Neural crest cell (in vitro differentiated cells): Measurements from ENCODE around the gene ARHGDIB. TPM values are rescaled to one million over a fixed set of nuclear protein-coding genes. Genes with fewer than 3 reads are reported as not detected.

ENCODE experiments used
- DNase-seq: peaks from one replicate; pipeline ENCODE4 v3.0.0; 2021; ENCODE audit warnings: low read depth, mixed read lengths, low spot score
- H3K27ac Mint-ChIP-seq: one replicate; pipeline ENCODE4 v1.8.0; 2021; ENCODE audit warnings: mild to moderate bottlenecking, mixed read lengths; ENCODE audit not compliant: unreplicated experiment
- H3K27me3 Mint-ChIP-seq: 2 replicates; pipeline ENCODE4 v1.8.0; 2021; ENCODE audit warnings: low read depth, mild to moderate bottlenecking, mixed read lengths
- H3K36me3 Mint-ChIP-seq: 2 replicates; pipeline ENCODE4 v1.8.0; 2021; ENCODE audit warnings: low read depth, mild to moderate bottlenecking, mixed read lengths
- H3K4me1 Mint-ChIP-seq: 2 replicates; pipeline ENCODE4 v1.8.0; 2021; ENCODE audit warnings: mixed read lengths
- H3K4me3 Mint-ChIP-seq: one replicate; pipeline ENCODE4 v1.8.0; 2021; ENCODE audit warnings: mild to moderate bottlenecking, mixed read lengths
- H3K9me3 Mint-ChIP-seq: 2 replicates; pipeline ENCODE4 v1.8.0; 2021; ENCODE audit warnings: mixed read lengths
- CTCF ChIP-seq: fragments of 200-600 bp; sonication (generic); conservative IDR thresholded peaks from 2 replicates; pipeline ENCODE4 v1.5.0; 2021; ENCODE audit warnings: antibody characterized with exemption, mild to moderate bottlenecking
- total RNA-seq: library from RNA; stranded (reverse); gene quantifications from 2 replicates; pipeline ENCODE4 v1.2.1, GENCODE V29; 2021

ARHGDIB gene
- total RNA-seq, 1 donor from 2014 or later = 1.5 TPM

GRCh38 chr12:14924541-14924940, 36.9 kb downstream of the ARHGDIB start:
- Mint-ChIP-seq H3K9me3 (peaks cover 8% of the 10 kb centered on the region), H3K27me3 (no peaks in the 10 kb centered on the region), H3K4me3 (no peak overlapping the region), H3K27ac (no peak overlapping the region), H3K36me3 (no peaks in the 10 kb centered on the region), H3K4me1 (peaks cover 11% of the 10 kb centered on the region)
- TF ChIP-seq CTCF = no peak
- DNase-seq = no peak

- H3K9me3 Mint-ChIP-seq = peaks cover 8% of the 10 kb centered on the region
- no peak for TF ChIP-seq CTCF
- no peaks in the 10 kb centered on the region for H3K27me3 Mint-ChIP-seq
- H3K36me3 Mint-ChIP-seq = no peaks in the 10 kb centered on the region
- H3K4me3 Mint-ChIP-seq = no peak overlapping the region
- peaks cover 10% of the 10 kb centered on the region for H3K4me1 Mint-ChIP-seq
- DNase-seq = no peak
- peak overlapping the region; percentile 13 for H3K27ac Mint-ChIP-seq
These were observed 37.5 kb downstream of the ARHGDIB start for GRCh38 chr12:14923944-14924343.

GRCh38 chr12:14921218-14921617, 40.2 kb downstream of the ARHGDIB start:
- Mint-ChIP-seq H3K9me3 (peaks cover 8% of the 10 kb centered on the region), H3K4me3 (no peak overlapping the region), H3K36me3 (no peaks in the 10 kb centered on the region), H3K27me3 (no peaks in the 10 kb centered on the region), H3K27ac (peak overlapping the region; percentile 15), H3K4me1 (peaks cover 7% of the 10 kb centered on the region)
- no peak for DNase-seq
- no peak for TF ChIP-seq CTCF

GRCh38 chr12:14920475-14921126, 40.8 kb downstream of the ARHGDIB start:
- no peak for DNase-seq
- Mint-ChIP-seq H3K27ac (peak overlapping the region; percentile 15), H3K9me3 (peaks cover 8% of the 10 kb centered on the region), H3K4me1 (peaks cover 7% of the 10 kb centered on the region), H3K36me3 (no peaks in the 10 kb centered on the region), H3K27me3 (no peaks in the 10 kb centered on the region), H3K4me3 (no peak overlapping the region)
- no peak for TF ChIP-seq CTCF

GRCh38 chr12:14919455-14919854, 41.9 kb downstream of the ARHGDIB start:
- no peak overlapping the region for H3K27ac Mint-ChIP-seq
- no peak for TF ChIP-seq CTCF
- H3K36me3 Mint-ChIP-seq = no peaks in the 10 kb centered on the region
- no peak overlapping the region for H3K4me3 Mint-ChIP-seq
- no peaks in the 10 kb centered on the region for H3K27me3 Mint-ChIP-seq
- H3K4me1 Mint-ChIP-seq = peaks cover 7% of the 10 kb centered on the region
- no peak for DNase-seq
- peaks cover 8% of the 10 kb centered on the region for H3K9me3 Mint-ChIP-seq
